BJ (cell line): Measurements from ENCODE around the gene ADARB2. TPM values are rescaled to one million over a fixed set of nuclear protein-coding genes. Genes with fewer than 3 reads are reported as not detected.

Experiments used
- CTCF ChIA-PET: fragments of 350-600 bp; formaldehyde crosslinking; extraction: SDS; loops from one replicate; lab custom pipeline; 2021; ENCODE audit warnings: antibody characterized with exemption, inconsistent platforms; lab: Yijun Ruan, JAX
- POLR2A ChIA-PET: fragments of 300-600 bp; sonication (Branson Sonifier 250); formaldehyde crosslinking; extraction: SDS; loops from one replicate; lab custom pipeline; 2021; ENCODE audit warnings: antibody characterized with exemption; lab: Charles Lee
- DNase-seq: peaks from one replicate; pipeline ENCODE4 v3.0.0-alpha.2; 2011; ENCODE audit warnings: low read depth
- H3K27me3 ChIP-seq: 2 replicates; pipeline ENCODE4 v1.6.0; 2011; ENCODE audit warnings: low read length; ENCODE audit not compliant: control insufficient read depth, insufficient read depth
- H3K36me3 ChIP-seq: 2 replicates; pipeline ENCODE4 v1.5.1; 2011; ENCODE audit warnings: low read length; ENCODE audit not compliant: control insufficient read depth, insufficient read depth
- H3K4me3 ChIP-seq: 2 replicates; pipeline ENCODE4 v1.5.1; 2011; ENCODE audit warnings: low read depth, mild to moderate bottlenecking, control low read depth, low read length
- CTCF ChIP-seq: IDR thresholded peaks from 2 replicates; pipeline ENCODE4 v1.5.1; 2011; ENCODE audit warnings: low read depth, mild to moderate bottlenecking, control low read depth, inconsistent platforms, low read length, moderate library complexity; ENCODE audit not compliant: insufficient read depth
- polyA plus RNA-seq: library from polyadenylated mRNA; depleted of rRNA; stranded (reverse); fragments of >200 nt; gene quantifications from 2 replicates; pipeline ENCODE4 v1.2.3, GENCODE V29; 2011

The ADARB2 gene
- polyA plus RNA-seq, 1 experiment, result not detected

GRCh38 chr10:1274111-1274661, 463.1 kb downstream of the ADARB2 start:
- POLR2A ChIA-PET, result no interaction called here
- Histone ChIP-seq H3K36me3 (no peaks in the 10 kb centered on the region), H3K4me3 (no peak overlapping the region), H3K27me3 (no peaks in the 10 kb centered on the region)
- CTCF ChIA-PET, result no interaction called here
- no peak for TF ChIP-seq CTCF
- no peak for DNase-seq

- Histone ChIP-seq H3K36me3 (no peaks in the 10 kb centered on the region), H3K27me3 (no peaks in the 10 kb centered on the region), H3K4me3 (no peak overlapping the region)
- no peak for DNase-seq
- ChIA-PET POLR2A (no interaction called here), CTCF (no interaction called here)
- no peak for TF ChIP-seq CTCF
Measured at GRCh38 chr10:1273372-1274105, 463.8 kb downstream of the ADARB2 start.

GRCh38 chr10:1272777-1273161, 464.6 kb downstream of the ADARB2 start:
- ChIA-PET CTCF (no interaction called here), POLR2A (no interaction called here)
- no peaks in the 10 kb centered on the region for H3K27me3 ChIP-seq
- no peak overlapping the region for H3K4me3 ChIP-seq
- DNase-seq, result no peak
- TF ChIP-seq CTCF, result no peak
- H3K36me3 ChIP-seq, result no peaks in the 10 kb centered on the region

- Histone ChIP-seq H3K4me3 (no peak overlapping the region), H3K27me3 (no peaks in the 10 kb centered on the region), H3K36me3 (no peaks in the 10 kb centered on the region)
- CTCF ChIA-PET, result no interaction called here
- no peak for TF ChIP-seq CTCF
- DNase-seq, result no peak
- POLR2A ChIA-PET, result no interaction called here
Measured at GRCh38 chr10:1272079-1272776, 465.1 kb downstream of the ADARB2 start.

GRCh38 chr10:1270906-1271305, 466.4 kb downstream of the ADARB2 start:
- no peak for TF ChIP-seq CTCF
- ChIA-PET POLR2A (no interaction called here), CTCF (no interaction called here)
- no peak for DNase-seq
- Histone ChIP-seq H3K27me3 (no peaks in the 10 kb centered on the region), H3K36me3 (no peaks in the 10 kb centered on the region), H3K4me3 (no peak overlapping the region)
